Activated CD8-positive, alpha-beta T cell treated with anti-CD3 and anti-CD28 coated beads for 36 hours (primary cell): ENCODE data around the gene PTS. TPM values are rescaled to one million over a fixed set of nuclear protein-coding genes. Genes with fewer than 3 reads are reported as not detected.

Experiments used
- ATAC-seq: fragments of 200-7000 bp; cut with Tn5 transposase; one replicate; pipeline ENCODE4 v1.10.0; 2021; ENCODE audit warnings: mild to moderate bottlenecking, moderate library complexity
- CTCF ChIA-PET: fragments of 350-600 bp; sonication (Branson Sonifier 250); formaldehyde crosslinking; loops from one replicate; lab custom pipeline; 2021; ENCODE audit warnings: antibody characterized with exemption; lab: Charles Lee
- POLR2A ChIA-PET: fragments of 350-600 bp; sonication (Branson Sonifier 250); formaldehyde crosslinking; loops from one replicate; lab custom pipeline; 2021; ENCODE audit warnings: antibody characterized with exemption; lab: Charles Lee
- DNase-seq: peaks from one replicate; pipeline ENCODE4 v3.0.0-alpha.2; 2020
- H3K27ac Mint-ChIP-seq: one replicate; pipeline ENCODE4 v1.8.0; 2021; ENCODE audit warnings: mild to moderate bottlenecking, mixed read lengths
- H3K27me3 Mint-ChIP-seq: one replicate; pipeline ENCODE4 v1.8.0; 2021; ENCODE audit warnings: mixed read lengths
- H3K36me3 Mint-ChIP-seq: one replicate; pipeline ENCODE4 v1.8.0; 2021; ENCODE audit warnings: low read depth, mixed read lengths
- H3K4me1 Mint-ChIP-seq: one replicate; pipeline ENCODE4 v1.8.0; 2021; ENCODE audit warnings: low read depth, mixed read lengths
- H3K4me3 Mint-ChIP-seq: one replicate; pipeline ENCODE4 v1.8.0; 2021; ENCODE audit warnings: mild to moderate bottlenecking, moderate library complexity, mixed read lengths
- H3K9me3 Mint-ChIP-seq: one replicate; pipeline ENCODE4 v1.8.0; 2021; ENCODE audit warnings: mixed read lengths
- CTCF ChIP-seq: fragments of 200-600 bp; IDR thresholded peaks from one replicate; pipeline ENCODE4 v1.8.0; 2022; ENCODE audit warnings: antibody characterized with exemption, mild to moderate bottlenecking
- intact Hi-C: fragments of 100-400 bp; cut with micrococcal nuclease; formaldehyde crosslinking; loops from one replicate; pipeline ENCODE4 v1.10.0; 2022
- total RNA-seq, 2 experiments: library from RNA; stranded (reverse); gene quantifications; one replicate each; pipeline ENCODE4 v1.2.3, GENCODE V29; 2021

PTS gene
- total RNA-seq, 2 experiments from 2014 or later = 22.6 to 24.9 TPM

GRCh38 chr11:112248201-112248600 lies 22.0 kb downstream of the PTS start:
- H3K4me3 Mint-ChIP-seq = no peak overlapping the region
- peaks cover 4% of the 10 kb centered on the region for H3K9me3 Mint-ChIP-seq
- H3K4me1 Mint-ChIP-seq = no peaks in the 10 kb centered on the region
- H3K27me3 Mint-ChIP-seq = no peaks in the 10 kb centered on the region
- intact Hi-C loops = no loop called here
- ATAC-seq = no peak
- ChIA-PET CTCF (interaction anchor here (5.7 kb wide), 1 partner anchor 32 kb away, joined by 18 read pairs; no protein-coding TSS in a partner anchor), POLR2A (interaction anchor here (0.6 kb wide), 1 partner anchor 747 kb away, joined by 3 read pairs; no protein-coding TSS in a partner anchor)
- no peak for TF ChIP-seq CTCF
- DNase-seq = no peak
- H3K36me3 Mint-ChIP-seq = peaks cover 10% of the 10 kb centered on the region
- H3K27ac Mint-ChIP-seq = no peak overlapping the region

- intact Hi-C loops = no loop called here
- Mint-ChIP-seq H3K4me3 (no peak overlapping the region), H3K27ac (no peak overlapping the region), H3K36me3 (peaks cover under 1% of the 10 kb centered on the region), H3K4me1 (no peaks in the 10 kb centered on the region), H3K9me3 (peaks cover 4% of the 10 kb centered on the region), H3K27me3 (no peaks in the 10 kb centered on the region)
- no peak for TF ChIP-seq CTCF
- no peak for DNase-seq
- ChIA-PET POLR2A (no interaction called here), CTCF (interaction anchor here (5.7 kb wide), 1 partner anchor 31 kb away, joined by 18 read pairs; no protein-coding TSS in a partner anchor)
- no peak for ATAC-seq
These were observed 23.8 kb downstream of the PTS start for GRCh38 chr11:112249871-112250610.

GRCh38 chr11:112253605-112254242 lies 27.5 kb downstream of the PTS start:
- no peak for TF ChIP-seq CTCF
- DNase-seq (no peak), ATAC-seq (no peak)
- CTCF ChIA-PET = no interaction called here
- Mint-ChIP-seq H3K9me3 (no peaks in the 10 kb centered on the region), H3K4me1 (no peaks in the 10 kb centered on the region), H3K27ac (no peak overlapping the region), H3K4me3 (no peak overlapping the region), H3K36me3 (no peaks in the 10 kb centered on the region), H3K27me3 (no peaks in the 10 kb centered on the region)
- POLR2A ChIA-PET = interaction anchor here (0.6 kb wide), 1 partner anchor 1040 kb away, joined by 3 read pairs; no protein-coding TSS in a partner anchor
- intact Hi-C loops = no loop called here

- intact Hi-C loops = no loop called here
- no peak for ATAC-seq
- no peaks in the 10 kb centered on the region for H3K4me1 Mint-ChIP-seq
These were observed 29.0 kb downstream of the PTS start for GRCh38 chr11:112255067-112255720.

More at GRCh38 chr11:112255067-112255720, 29.0 kb downstream of the PTS start:
- ChIA-PET CTCF (interaction anchor here (1.3 kb wide), 1 partner anchor 25 kb away, joined by 5 read pairs; no protein-coding TSS in a partner anchor), POLR2A (no interaction called here)
- Mint-ChIP-seq H3K4me3 (no peak overlapping the region), H3K9me3 (no peaks in the 10 kb centered on the region), H3K36me3 (no peaks in the 10 kb centered on the region), H3K27me3 (no peaks in the 10 kb centered on the region), H3K27ac (no peak overlapping the region)
- no peak for TF ChIP-seq CTCF
- DNase-seq = no peak
